ENCODE results near the gene GBA3. TPM values are rescaled to one million over a fixed set of nuclear protein-coding genes. Genes with fewer than 3 reads are reported as not detected.
A peak's percentile ranks its signal among the peaks of the same experiment; 100 is the strongest.

GBA3 gene
- total RNA-seq, 1 donor from 2014 or later: 1.0 TPM

DNA sequence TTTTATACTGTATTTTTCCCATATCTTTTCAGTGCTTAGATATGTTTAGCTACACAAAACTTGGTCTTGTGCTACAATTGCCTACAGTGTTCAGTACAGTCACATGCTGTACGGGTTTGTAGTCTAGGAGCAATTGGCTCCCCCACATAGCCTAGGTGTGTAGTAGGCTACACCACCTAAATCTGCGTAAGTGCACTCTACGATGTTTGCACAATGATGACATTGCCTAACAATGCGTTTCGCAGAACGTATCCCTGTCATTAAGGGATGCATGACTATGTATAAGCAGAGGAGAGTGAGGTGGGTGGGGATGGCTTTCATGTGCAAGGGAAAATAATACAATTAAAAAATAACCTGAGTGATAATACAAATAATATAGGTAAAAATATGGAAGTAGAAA, 131.4 kb downstream of the GBA3 start:
- H3K4me1 ChIP-seq: no peaks in the 10 kb centered on the region
- H3K36me3 ChIP-seq: no peaks in the 10 kb centered on the region
- DNase-seq (no peak), ATAC-seq (peak; percentile 60 to 85)
- H3K27ac ChIP-seq: no peak overlapping the region
- no peaks in the 10 kb centered on the region for H3K9me3 ChIP-seq
- intact Hi-C loops (cut with DNase I): no loop called here
- no peaks in the 10 kb centered on the region for H3K27me3 ChIP-seq (ENCODE audit: low read depth)
- TF ChIP-seq, protein P1, sequence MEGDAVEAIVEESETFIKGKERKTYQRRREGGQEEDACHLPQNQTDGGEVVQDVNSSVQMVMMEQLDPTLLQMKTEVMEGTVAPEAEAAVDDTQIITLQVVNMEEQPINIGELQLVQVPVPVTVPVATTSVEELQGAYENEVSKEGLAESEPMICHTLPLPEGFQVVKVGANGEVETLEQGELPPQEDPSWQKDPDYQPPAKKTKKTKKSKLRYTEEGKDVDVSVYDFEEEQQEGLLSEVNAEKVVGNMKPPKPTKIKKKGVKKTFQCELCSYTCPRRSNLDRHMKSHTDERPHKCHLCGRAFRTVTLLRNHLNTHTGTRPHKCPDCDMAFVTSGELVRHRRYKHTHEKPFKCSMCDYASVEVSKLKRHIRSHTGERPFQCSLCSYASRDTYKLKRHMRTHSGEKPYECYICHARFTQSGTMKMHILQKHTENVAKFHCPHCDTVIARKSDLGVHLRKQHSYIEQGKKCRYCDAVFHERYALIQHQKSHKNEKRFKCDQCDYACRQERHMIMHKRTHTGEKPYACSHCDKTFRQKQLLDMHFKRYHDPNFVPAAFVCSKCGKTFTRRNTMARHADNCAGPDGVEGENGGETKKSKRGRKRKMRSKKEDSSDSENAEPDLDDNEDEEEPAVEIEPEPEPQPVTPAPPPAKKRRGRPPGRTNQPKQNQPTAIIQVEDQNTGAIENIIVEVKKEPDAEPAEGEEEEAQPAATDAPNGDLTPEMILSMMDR (IDR thresholded peaks at IDR 0.05): no peak
- no peak overlapping the region for H3K4me3 ChIP-seq

- no peaks in the 10 kb centered on the region for H3K27me3 ChIP-seq (ENCODE audit: low read depth)
- no peaks in the 10 kb centered on the region for H3K4me1 ChIP-seq
- no peak overlapping the region for H3K27ac ChIP-seq
- TF ChIP-seq, protein P1 (IDR thresholded peaks at IDR 0.05): no peak
- H3K9me3 ChIP-seq: no peaks in the 10 kb centered on the region
- DNase-seq (no peak), ATAC-seq (no peak)
- intact Hi-C loops (cut with DNase I): no loop called here
- H3K36me3 ChIP-seq: no peaks in the 10 kb centered on the region
- H3K4me3 ChIP-seq: no peak overlapping the region
Observed at GRCh38 chr4:22842360-22843018, 149.8 kb downstream of the GBA3 start.

- H3K36me3 ChIP-seq: no peaks in the 10 kb centered on the region
- no peak overlapping the region for H3K27ac ChIP-seq
- intact Hi-C loops (cut with DNase I): no loop called here
- DNase-seq: no peak
- TF ChIP-seq, protein P1 (IDR thresholded peaks at IDR 0.05): no peak
- ATAC-seq: no peak
- H3K4me1 ChIP-seq: no peaks in the 10 kb centered on the region
- no peaks in the 10 kb centered on the region for H3K9me3 ChIP-seq
- no peak overlapping the region for H3K4me3 ChIP-seq
- no peaks in the 10 kb centered on the region for H3K27me3 ChIP-seq (ENCODE audit: low read depth)
Observed at GRCh38 chr4:22848332-22848731, 155.6 kb downstream of the GBA3 start.

DNA sequence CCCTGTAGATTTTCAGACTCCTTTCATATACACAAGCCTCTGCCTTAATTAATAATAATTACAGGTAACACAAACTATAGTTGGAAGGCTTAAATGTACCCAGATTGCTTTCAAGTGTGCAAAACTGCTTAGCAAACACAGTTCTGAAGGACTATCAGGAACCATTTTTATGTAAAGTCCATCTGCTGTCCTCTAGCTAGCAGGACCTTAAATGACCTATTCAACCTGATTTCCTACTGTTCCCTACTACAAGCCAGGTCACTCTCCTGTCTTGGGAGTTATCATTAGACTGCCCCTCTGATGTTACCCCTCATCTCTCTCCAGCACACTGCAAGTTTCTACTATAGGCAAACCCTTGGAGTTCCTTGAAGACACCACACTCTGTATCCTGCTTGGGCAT, 157.3 kb downstream of the GBA3 start:
- Histone ChIP-seq H3K4me3 (no peak overlapping the region), H3K27ac (no peak overlapping the region), H3K27me3 (ENCODE audit: low read depth) (no peaks in the 10 kb centered on the region), H3K4me1 (no peaks in the 10 kb centered on the region), H3K9me3 (no peaks in the 10 kb centered on the region), H3K36me3 (no peaks in the 10 kb centered on the region)
- intact Hi-C loops (cut with DNase I): no loop called here
- TF ChIP-seq, protein P1 (IDR thresholded peaks at IDR 0.05): no peak
- DNase-seq: no peak
- no peak for ATAC-seq

DNA sequence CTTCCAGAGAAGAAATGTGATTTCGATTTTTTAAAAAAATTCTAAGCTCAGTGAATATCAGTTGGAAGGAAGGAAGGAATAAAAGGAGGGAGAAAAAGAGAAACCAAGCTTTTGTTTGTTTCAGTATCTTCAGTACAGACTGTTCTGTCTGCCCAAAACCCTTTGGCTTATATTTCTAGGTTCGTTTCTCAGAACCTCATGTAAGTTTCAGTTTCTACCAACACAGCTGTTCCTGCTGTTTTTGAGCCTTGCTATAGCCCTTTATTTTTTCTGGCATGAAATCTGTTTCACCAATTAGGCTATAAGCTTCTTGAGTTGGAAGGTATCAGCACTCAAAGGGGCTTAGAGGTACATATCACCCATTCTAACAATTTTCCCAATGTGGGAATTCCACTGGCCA, 157.9 kb downstream of the GBA3 start:
- Histone ChIP-seq H3K36me3 (no peaks in the 10 kb centered on the region), H3K27ac (no peak overlapping the region), H3K27me3 (ENCODE audit: low read depth) (no peaks in the 10 kb centered on the region), H3K4me1 (no peaks in the 10 kb centered on the region), H3K4me3 (no peak overlapping the region), H3K9me3 (no peaks in the 10 kb centered on the region)
- TF ChIP-seq, protein P1 (IDR thresholded peaks at IDR 0.05): no peak
- no peak for ATAC-seq
- intact Hi-C loops (cut with DNase I): no loop called here
- no peak for DNase-seq
